Measurements from ENCODE around the gene SNX1. TPM values are rescaled to one million over a fixed set of nuclear protein-coding genes. Genes with fewer than 3 reads are reported as not detected.

Gene SNX1
- polyA plus RNA-seq, 3 donors from 2014 or later: 59.4 to 83.6 (median 82.2) TPM

DNA sequence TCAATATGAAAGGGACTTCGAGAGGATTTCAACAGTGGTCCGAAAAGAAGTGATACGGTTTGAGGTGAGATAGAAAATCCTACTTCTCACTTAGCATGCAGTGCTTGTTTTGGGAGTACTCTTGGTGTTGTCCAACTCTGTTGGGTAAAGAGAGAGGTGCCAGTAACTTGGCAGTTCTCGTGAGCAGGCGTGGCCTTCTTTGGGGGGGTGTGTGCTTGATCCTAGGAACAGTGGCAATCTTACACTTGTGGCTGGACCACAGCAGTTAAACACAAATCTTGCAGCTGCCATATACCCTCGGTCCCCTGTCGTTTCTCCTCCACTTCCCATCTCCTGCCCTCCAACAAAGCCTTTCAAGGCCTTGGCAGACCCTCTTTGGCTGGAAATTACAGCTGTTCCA lies 40.6 kb downstream of the SNX1 start:
- H3K4me1 Mint-ChIP-seq: no peaks in the 10 kb centered on the region
- H3K9me3 Mint-ChIP-seq: no peaks in the 10 kb centered on the region
- H3K27me3 Mint-ChIP-seq (ENCODE audit: low read depth in 3 of 3): peaks cover 0 to 3% (median 1%) of the 10 kb centered on the region in 3 donors
- peaks cover 13 to 48% (median 16%) of the 10 kb centered on the region in 3 donors for H3K36me3 Mint-ChIP-seq
- no peak overlapping the region for H3K4me3 Mint-ChIP-seq
- DNase-seq: no peak
- no peak overlapping the region for H3K27ac Mint-ChIP-seq

- no peak for DNase-seq
- H3K4me3 Mint-ChIP-seq: no peak overlapping the region
- no peaks in the 10 kb centered on the region for H3K4me1 Mint-ChIP-seq
- H3K27me3 Mint-ChIP-seq (ENCODE audit: low read depth in 3 of 3): peaks cover 0 to 3% (median 1%) of the 10 kb centered on the region in 3 donors
- peaks cover 6 to 44% (median 8%) of the 10 kb centered on the region in 3 donors for H3K36me3 Mint-ChIP-seq
- no peak overlapping the region for H3K27ac Mint-ChIP-seq
- no peaks in the 10 kb centered on the region for H3K9me3 Mint-ChIP-seq
These were observed 41.5 kb downstream of the SNX1 start for GRCh38 chr15:64137226-64137833.

DNA sequence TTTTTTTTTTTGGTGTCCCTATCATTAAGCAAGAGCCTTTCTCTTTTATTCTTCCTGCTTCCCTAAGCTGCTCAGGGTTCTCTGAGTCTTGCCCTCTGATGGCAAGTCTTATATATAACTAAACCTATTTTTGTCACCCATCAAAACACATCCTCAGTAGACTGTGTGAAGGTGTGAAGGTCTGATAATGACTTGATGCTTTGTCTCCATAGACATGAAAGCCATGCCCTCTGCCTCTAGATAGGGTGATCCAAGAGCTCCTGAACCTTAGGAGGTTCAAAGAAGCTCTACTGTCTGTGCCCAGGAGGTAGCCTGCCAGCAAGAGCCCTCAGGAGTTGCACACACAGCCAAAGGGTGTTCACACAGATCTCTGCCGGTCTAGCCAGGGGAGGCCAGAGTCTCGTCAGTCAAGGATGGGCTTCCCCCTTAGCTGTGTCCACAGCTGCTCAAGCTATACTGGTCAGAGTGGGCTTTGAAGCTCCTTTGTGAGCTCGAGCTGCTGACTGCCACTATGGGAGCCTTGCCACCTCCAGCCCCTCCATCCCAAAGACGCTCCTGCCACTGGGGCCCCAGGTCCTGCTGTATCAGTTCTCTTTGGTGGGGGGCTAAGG lies 42.7 kb downstream of the SNX1 start:
- H3K4me3 Mint-ChIP-seq: no peak overlapping the region
- DNase-seq: no peak
- no peaks in the 10 kb centered on the region for H3K4me1 Mint-ChIP-seq
- H3K36me3 Mint-ChIP-seq: peaks cover 6 to 38% (median 6%) of the 10 kb centered on the region in 3 donors
- H3K27me3 Mint-ChIP-seq (ENCODE audit: low read depth in 3 of 3): peaks cover 0 to 1% (median 0%) of the 10 kb centered on the region in 3 donors
- no peaks in the 10 kb centered on the region for H3K9me3 Mint-ChIP-seq
- H3K27ac Mint-ChIP-seq: no peak overlapping the region

- DNase-seq: no peak
- Mint-ChIP-seq H3K9me3 (no peaks in the 10 kb centered on the region), H3K36me3 (peaks cover 6 to 33% (median 6%) of the 10 kb centered on the region in 3 donors), H3K4me3 (no peak overlapping the region), H3K4me1 (no peaks in the 10 kb centered on the region), H3K27me3 (ENCODE audit: low read depth in 3 of 3) (peaks cover 0 to 1% (median 0%) of the 10 kb centered on the region in 3 donors), H3K27ac (peak overlapping the region in 3 of 6 donors; percentile 1 to 63 (median 34))
These were observed 46.2 kb downstream of the SNX1 start for GRCh38 chr15:64141798-64142512.

GRCh38 chr15:64143276-64143675 lies 47.5 kb downstream of the SNX1 start:
- no peak overlapping the region for H3K4me3 Mint-ChIP-seq

GRCh38 chr15:64144192-64144564 lies 48.4 kb downstream of the SNX1 start:
- Mint-ChIP-seq H3K27me3 (ENCODE audit: low read depth in 3 of 3) (no peaks in the 10 kb centered on the region), H3K4me1 (no peaks in the 10 kb centered on the region), H3K4me3 (no peak overlapping the region), H3K9me3 (no peaks in the 10 kb centered on the region), H3K27ac (no peak overlapping the region), H3K36me3 (peaks cover 0 to 19% (median 0%) of the 10 kb centered on the region in 3 donors)
- no peak for DNase-seq

More at GRCh38 chr15:64143276-64143675, 47.5 kb downstream of the SNX1 start:
- no peaks in the 10 kb centered on the region for H3K9me3 Mint-ChIP-seq
- DNase-seq: no peak
- peaks cover 1 to 22% (median 2%) of the 10 kb centered on the region in 3 donors for H3K36me3 Mint-ChIP-seq
- no peak overlapping the region for H3K27ac Mint-ChIP-seq
- no peaks in the 10 kb centered on the region for H3K27me3 Mint-ChIP-seq (ENCODE audit: low read depth in 3 of 3)
- H3K4me1 Mint-ChIP-seq: no peaks in the 10 kb centered on the region

GRCh38 chr15:64144565-64145281 lies 48.9 kb downstream of the SNX1 start:
- Mint-ChIP-seq H3K27me3 (ENCODE audit: low read depth in 3 of 3) (peaks cover 0 to 2% (median 2%) of the 10 kb centered on the region in 3 donors), H3K27ac (peak overlapping the region in 2 of 6 donors; percentile 24 to 67), H3K9me3 (no peaks in the 10 kb centered on the region), H3K4me1 (peaks cover 2 to 5% of the 10 kb centered on the region in 2 donors), H3K36me3 (peaks cover 0 to 19% (median 0%) of the 10 kb centered on the region in 3 donors), H3K4me3 (no peak overlapping the region)
- no peak for DNase-seq

DNA sequence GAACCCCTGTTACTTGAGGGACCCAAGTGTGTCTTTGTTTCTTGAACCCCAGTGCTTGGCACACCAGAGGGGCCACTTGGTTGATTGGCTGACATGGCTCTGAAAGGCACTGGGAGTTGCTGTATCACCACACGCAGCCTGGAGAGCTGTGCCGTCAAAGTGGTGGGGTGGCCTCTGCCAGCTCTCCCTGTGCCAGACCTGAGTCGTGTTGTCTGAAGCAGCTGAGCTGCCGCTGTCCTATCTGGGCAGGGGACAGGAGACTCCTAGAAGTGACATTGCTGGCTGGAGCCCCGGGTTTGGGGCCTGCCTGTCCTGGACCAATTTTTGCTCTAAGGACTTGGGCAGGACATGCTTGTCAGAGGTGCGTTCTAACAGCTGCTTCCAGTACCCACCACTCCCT lies 50.3 kb downstream of the SNX1 start:
- no peak overlapping the region for H3K4me3 Mint-ChIP-seq
- peaks cover 4 to 6% (median 4%) of the 10 kb centered on the region in 3 donors for H3K27me3 Mint-ChIP-seq (ENCODE audit: low read depth in 3 of 3)
- peaks cover 0 to 16% (median 0%) of the 10 kb centered on the region in 3 donors for H3K36me3 Mint-ChIP-seq
- DNase-seq: no peak
- H3K9me3 Mint-ChIP-seq: no peaks in the 10 kb centered on the region
- peaks cover 8 to 11% of the 10 kb centered on the region in 2 donors for H3K4me1 Mint-ChIP-seq
- H3K27ac Mint-ChIP-seq: no peak overlapping the region

DNA sequence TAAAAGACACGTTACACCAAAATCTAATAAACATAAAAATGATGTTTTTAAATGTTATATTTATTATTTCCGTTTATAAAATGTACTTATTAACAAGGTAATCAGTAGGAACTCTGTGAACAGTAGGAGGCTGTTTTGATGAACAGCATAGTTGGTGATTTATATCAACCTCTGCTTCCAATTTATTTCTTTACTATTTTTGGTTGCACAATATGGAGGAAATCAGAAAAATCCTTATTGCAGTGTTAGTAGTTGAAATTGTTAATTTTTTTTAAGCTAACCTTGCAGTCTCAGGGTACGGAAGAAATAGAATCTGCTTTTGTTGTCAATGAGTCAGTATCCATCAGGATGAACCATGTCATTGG lies 50.7 kb downstream of the SNX1 start:
- peaks cover 10 to 13% of the 10 kb centered on the region in 2 donors for H3K4me1 Mint-ChIP-seq
- no peaks in the 10 kb centered on the region for H3K9me3 Mint-ChIP-seq
- peaks cover 4 to 6% (median 5%) of the 10 kb centered on the region in 3 donors for H3K27me3 Mint-ChIP-seq (ENCODE audit: low read depth in 3 of 3)
- no peak for DNase-seq
- H3K27ac Mint-ChIP-seq: no peak overlapping the region
- H3K4me3 Mint-ChIP-seq: no peak overlapping the region
- H3K36me3 Mint-ChIP-seq: peaks cover 0 to 11% (median 0%) of the 10 kb centered on the region in 3 donors

GRCh38 chr15:64146885-64147681 lies 51.3 kb downstream of the SNX1 start:
- DNase-seq: no peak
- no peak overlapping the region for H3K4me3 Mint-ChIP-seq
- no peaks in the 10 kb centered on the region for H3K9me3 Mint-ChIP-seq
- peaks cover 0 to 9% (median 0%) of the 10 kb centered on the region in 3 donors for H3K36me3 Mint-ChIP-seq
- H3K27ac Mint-ChIP-seq: peak overlapping the region in 1 of 6 donors; percentile 51
- H3K4me1 Mint-ChIP-seq: peaks cover 10 to 13% of the 10 kb centered on the region in 2 donors
- peaks cover 4 to 6% (median 5%) of the 10 kb centered on the region in 3 donors for H3K27me3 Mint-ChIP-seq (ENCODE audit: low read depth in 3 of 3)

GRCh38 chr15:64148168-64148567 lies 52.4 kb downstream of the SNX1 start:
- no peak overlapping the region for H3K27ac Mint-ChIP-seq
- no peak for DNase-seq
- H3K9me3 Mint-ChIP-seq: no peaks in the 10 kb centered on the region
- H3K36me3 Mint-ChIP-seq: peaks cover 0 to 3% (median 0%) of the 10 kb centered on the region in 3 donors
- no peak overlapping the region for H3K4me3 Mint-ChIP-seq
- peaks cover 18 to 22% of the 10 kb centered on the region in 2 donors for H3K4me1 Mint-ChIP-seq
- peaks cover 6 to 9% (median 8%) of the 10 kb centered on the region in 3 donors for H3K27me3 Mint-ChIP-seq (ENCODE audit: low read depth in 3 of 3)

DNA sequence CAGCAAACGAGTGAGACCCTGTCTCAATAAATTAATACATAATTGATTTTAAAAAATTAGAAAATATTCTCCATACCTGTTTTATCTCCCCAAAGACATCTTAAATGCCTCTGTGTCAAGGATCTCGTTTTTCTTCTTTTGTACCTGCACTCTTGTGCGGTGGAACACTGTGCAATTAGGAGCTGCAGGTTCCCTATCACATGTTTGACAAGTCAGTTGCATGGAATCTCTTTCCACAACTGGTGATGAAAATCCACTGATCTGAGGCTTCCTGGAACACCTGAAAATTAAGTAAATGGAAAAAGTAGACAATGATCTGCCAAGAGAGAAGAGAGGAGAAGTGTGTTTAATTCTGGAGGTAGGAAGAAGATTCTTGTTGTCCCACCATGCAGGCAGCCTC lies 52.8 kb downstream of the SNX1 start:
- peaks cover 0 to 3% (median 0%) of the 10 kb centered on the region in 3 donors for H3K36me3 Mint-ChIP-seq
- DNase-seq: no peak
- H3K4me3 Mint-ChIP-seq: no peak overlapping the region
- H3K27me3 Mint-ChIP-seq (ENCODE audit: low read depth in 3 of 3): peaks cover 10 to 11% (median 10%) of the 10 kb centered on the region in 3 donors
- H3K4me1 Mint-ChIP-seq: peaks cover 22 to 26% of the 10 kb centered on the region in 2 donors
- no peaks in the 10 kb centered on the region for H3K9me3 Mint-ChIP-seq
- no peak overlapping the region for H3K27ac Mint-ChIP-seq

DNA sequence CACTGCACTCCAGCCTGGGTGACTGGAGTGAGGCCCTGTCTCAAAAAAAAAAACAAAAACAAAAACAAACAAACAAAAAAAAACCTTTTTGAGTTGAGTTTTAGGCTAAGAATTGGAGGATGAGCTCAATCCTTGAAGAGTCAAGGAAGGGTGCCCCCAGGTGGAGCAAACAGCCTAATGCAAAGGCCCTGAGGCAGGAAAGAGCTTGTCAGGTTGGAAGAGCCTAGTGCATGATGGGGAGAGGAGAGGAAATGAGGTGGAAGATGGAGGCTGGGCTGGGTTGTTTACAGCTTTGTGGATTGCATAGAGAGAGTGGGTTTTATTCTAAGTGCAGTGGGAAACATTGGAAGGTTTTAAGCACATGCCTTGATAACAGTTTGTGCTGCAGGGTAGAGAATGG lies 53.6 kb downstream of the SNX1 start:
- Mint-ChIP-seq H3K36me3 (peaks cover 0 to 5% (median 1%) of the 10 kb centered on the region in 3 donors), H3K27ac (peak overlapping the region in 1 of 6 donors; percentile 12), H3K4me3 (peak overlapping the region in 4 of 5 donors; percentile 4 to 50 (median 18)), H3K9me3 (no peaks in the 10 kb centered on the region), H3K27me3 (ENCODE audit: low read depth in 3 of 3) (peaks cover 10 to 13% (median 11%) of the 10 kb centered on the region in 3 donors), H3K4me1 (peaks cover 23 to 28% of the 10 kb centered on the region in 2 donors)
- no peak for DNase-seq
